HG02970 (cell line): Measurements from ENCODE around the gene CADM1.

Experiments used
- ATAC-seq: cut with Tn5 transposase; IDR thresholded peaks from one replicate; pipeline ENCODE4 v1.9.1; 2021; ENCODE audit warnings: mild to moderate bottlenecking, moderate library complexity, moderate number of reproducible peaks; ENCODE audit not compliant: unreplicated experiment, low FRiP score

The CADM1 gene

GRCh38 chr11:115363921-115364320, 140.3 kb downstream of the CADM1 start:
- no peak for ATAC-seq

- ATAC-seq: no peak
These were observed 140.8 kb downstream of the CADM1 start for GRCh38 chr11:115363426-115363825.

GRCh38 chr11:115362997-115363396, 141.2 kb downstream of the CADM1 start:
- ATAC-seq: no peak

- no peak for ATAC-seq
These were observed 143.2 kb downstream of the CADM1 start for GRCh38 chr11:115361025-115361424.

- ATAC-seq: no peak
These were observed 143.9 kb downstream of the CADM1 start for GRCh38 chr11:115360186-115360824.

- no peak for ATAC-seq
These were observed 147.1 kb downstream of the CADM1 start for GRCh38 chr11:115357066-115357465.

- no peak for ATAC-seq
These were observed 151.3 kb downstream of the CADM1 start for GRCh38 chr11:115352805-115353485.

GRCh38 chr11:115349335-115350017, 154.7 kb downstream of the CADM1 start:
- no peak for ATAC-seq

- no peak for ATAC-seq
These were observed 155.8 kb downstream of the CADM1 start for GRCh38 chr11:115348416-115348815.

- no peak for ATAC-seq
These were observed 157.1 kb downstream of the CADM1 start for GRCh38 chr11:115347106-115347505.

GRCh38 chr11:115345840-115346239, 158.4 kb downstream of the CADM1 start:
- no peak for ATAC-seq

- ATAC-seq: no peak
These were observed 158.9 kb downstream of the CADM1 start for GRCh38 chr11:115345361-115345760.

GRCh38 chr11:115344846-115345245, 159.4 kb downstream of the CADM1 start:
- ATAC-seq: no peak

GRCh38 chr11:115342142-115342541, 162.1 kb downstream of the CADM1 start:
- ATAC-seq: no peak

- ATAC-seq: no peak
These were observed 163.3 kb downstream of the CADM1 start for GRCh38 chr11:115340874-115341273.

- no peak for ATAC-seq
These were observed 165.7 kb downstream of the CADM1 start for GRCh38 chr11:115338476-115338875.

- ATAC-seq: no peak
These were observed 169.1 kb downstream of the CADM1 start for GRCh38 chr11:115334932-115335788.

- no peak for ATAC-seq
These were observed 170.3 kb downstream of the CADM1 start for GRCh38 chr11:115333949-115334348.

- ATAC-seq: no peak
These were observed 171.1 kb downstream of the CADM1 start for GRCh38 chr11:115333121-115333520.

GRCh38 chr11:115330684-115331482, 173.3 kb downstream of the CADM1 start:
- ATAC-seq: no peak
